SKM-1 (cell line): ENCODE data around the gene KLHL7.
"Not testable (repeated sequence)": the region's sequence is repeated elsewhere in the genome, so short reads cannot be mapped to it uniquely, and the experiment has no call there.

Source experiments
- DNase-seq: peaks from one replicate; lab custom pipeline; 2025; ENCODE audit not compliant: unreplicated experiment; lab: John Stamatoyannopoulos, UW

KLHL7 gene

DNA sequence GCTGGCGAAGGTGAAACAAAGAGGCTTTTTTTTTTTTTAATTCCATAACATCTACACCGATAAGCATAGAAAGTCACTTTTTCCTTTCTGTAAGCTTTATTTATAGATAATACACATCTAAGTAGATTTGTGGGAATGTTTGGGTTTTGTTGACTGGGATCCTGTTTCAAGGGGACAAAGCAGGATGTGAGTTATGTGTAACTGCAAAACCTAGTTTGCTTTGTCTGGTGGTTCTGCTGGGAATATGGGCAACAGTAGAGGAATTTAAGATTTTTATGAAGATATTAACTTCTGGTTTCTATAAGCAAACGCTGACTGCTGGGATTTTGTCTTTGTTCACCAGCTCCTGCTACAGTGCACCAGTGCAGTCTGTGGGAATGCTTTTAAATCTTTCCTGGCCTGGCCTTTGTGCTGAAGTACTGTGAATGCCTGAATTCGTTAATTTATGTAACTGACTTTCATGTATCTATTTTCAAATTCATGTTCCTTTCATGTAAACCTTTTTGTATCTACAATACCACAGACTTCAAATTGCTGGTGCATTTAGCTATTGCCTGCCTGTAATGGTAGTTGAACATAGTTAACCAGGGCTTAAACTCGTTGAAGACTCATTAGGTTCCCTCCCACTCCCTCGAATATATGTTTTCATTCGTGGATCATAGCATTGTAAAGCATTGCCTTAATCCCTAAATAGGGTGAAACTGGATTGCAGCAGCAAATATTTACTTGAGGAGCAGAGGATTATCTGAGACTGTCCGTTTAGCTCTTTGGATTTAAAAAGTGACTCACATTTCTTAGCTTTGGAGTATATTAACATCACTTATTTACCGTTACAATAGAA is 1.5 kb downstream of the KLHL7 start:
- no peak for DNase-seq

DNA sequence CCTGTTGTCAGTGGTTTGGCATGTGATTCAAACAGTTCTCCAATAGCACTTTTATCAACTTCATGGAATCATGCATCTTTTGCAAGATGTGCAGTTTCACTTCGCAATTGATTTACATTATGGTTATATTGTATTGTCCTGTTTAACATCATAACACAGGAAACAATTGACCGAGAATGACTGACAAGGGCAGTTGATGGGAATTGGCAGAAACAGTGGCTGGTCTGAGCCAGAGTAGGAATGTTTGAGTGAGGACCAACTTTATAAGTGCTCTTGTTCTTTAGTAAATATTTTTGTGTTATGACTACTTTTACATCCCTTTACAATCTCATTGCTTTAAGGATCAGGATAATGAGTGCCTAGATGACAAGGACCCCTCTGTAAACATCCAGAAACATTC is 2.2 kb downstream of the KLHL7 start:
- no peak for DNase-seq

DNA sequence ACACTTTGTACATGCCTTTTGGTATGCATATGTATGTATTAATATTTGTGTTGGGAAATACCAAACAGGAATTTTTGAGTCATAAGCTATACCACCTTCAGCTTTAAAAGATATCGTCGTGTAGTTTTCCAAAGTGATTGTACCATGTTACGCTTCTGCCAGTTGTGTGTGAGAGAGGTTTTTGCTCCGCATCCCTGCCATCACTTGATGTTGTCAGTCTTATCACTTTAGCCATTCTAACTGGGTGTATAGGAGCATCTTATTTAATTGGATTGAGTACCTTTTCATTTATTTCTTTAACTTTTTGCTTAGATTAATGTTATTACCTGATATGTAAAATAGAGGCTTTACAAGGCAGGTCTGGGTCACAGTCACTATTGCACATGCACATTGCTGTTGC is 3.4 kb downstream of the KLHL7 start:
- DNase-seq, result no peak

DNA sequence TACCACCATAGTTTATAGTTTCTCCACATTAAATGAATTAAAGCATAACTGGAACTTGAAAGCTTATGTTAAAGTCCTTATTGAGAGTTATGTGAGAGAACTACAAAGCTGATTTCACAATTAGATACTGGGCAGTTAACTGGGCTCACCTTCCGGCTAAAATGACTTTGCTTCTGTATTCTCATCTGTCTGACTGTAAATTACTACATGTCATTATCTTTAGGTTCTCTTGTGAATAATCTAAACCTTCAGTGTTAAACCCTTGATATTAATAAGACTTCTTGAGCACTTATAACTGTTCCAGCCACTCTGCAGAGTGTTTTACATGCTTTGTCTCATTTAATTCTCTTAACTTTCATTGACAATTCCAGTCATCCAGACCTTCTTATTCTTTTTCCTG is 3.9 kb downstream of the KLHL7 start:
- no peak for DNase-seq

DNA sequence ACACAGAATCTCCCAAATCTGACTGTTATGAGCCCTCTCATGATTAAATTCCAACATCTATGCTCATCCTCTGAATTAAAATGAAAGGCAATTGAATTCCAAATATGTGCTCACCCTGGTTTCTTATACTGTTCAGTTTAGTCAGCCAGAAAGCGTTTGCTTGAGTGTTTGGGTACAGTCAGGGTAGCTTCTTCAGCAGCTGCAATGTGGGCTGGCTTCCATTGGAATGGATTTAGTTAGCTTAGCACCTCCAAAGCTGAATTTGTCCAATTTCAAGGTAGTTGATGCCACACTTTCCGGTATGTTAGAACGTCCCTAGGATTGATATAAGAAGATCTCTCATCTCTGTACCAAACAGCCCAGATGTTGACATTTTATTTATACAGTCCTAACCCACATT is 9.3 kb downstream of the KLHL7 start:
- no peak for DNase-seq

DNA sequence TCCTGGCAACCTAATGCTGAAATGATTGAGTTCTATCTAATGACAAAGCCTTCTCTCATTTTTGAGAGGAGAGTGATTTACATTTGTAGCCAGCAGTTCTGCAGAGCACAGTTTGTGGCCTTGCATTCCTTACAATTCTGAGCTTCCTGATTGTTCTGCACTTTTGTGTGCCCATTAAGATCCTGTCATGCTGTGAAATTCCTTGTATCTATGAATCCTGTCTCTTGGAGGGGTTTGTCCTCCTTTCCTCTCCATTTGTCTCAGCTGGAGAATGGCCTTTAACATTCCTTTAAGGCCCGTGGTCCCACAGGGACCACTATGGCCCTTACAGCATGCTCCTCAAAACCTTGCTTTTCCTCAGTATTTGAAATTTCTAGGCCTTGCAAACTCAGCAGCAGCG is 10.4 kb downstream of the KLHL7 start:
- no peak for DNase-seq

DNA sequence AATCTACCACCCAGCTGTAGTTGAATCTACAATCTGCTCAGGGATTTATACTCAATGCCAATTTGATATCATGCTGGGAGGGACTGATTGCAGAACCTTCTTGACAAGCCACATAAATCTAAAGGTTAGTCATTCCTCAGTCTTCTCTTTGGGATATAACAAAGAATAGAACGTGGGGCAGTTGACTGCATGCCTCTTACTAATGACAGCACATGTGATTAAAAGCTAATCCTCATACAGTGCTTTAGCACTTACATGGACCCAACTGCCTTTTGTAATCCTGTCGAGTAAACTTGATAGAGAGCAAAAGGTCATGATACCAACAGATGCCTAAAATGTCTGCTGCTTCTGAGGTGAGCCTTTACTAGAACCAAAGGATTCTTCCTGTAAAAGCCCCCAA is 12.3 kb downstream of the KLHL7 start:
- no peak for DNase-seq

DNA sequence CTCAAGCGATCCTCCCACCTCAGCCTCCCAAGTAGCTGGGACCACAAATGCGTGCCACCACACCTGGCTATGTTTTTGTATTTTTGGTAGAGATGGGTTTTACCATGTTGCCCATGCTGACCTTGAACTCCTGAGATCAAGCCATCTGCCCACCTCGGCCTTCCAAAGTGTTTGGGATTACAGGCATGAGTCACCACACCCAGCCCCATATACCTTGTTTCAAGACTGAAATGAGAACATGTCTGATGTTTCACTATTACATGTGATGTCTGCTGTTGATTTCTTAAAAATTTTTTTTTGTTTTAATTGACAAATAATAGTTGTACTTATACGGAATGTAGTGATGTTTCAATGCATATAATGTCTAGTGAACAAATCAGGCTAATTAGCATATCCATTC is 14.5 kb downstream of the KLHL7 start:
- DNase-seq, result no peak

DNA sequence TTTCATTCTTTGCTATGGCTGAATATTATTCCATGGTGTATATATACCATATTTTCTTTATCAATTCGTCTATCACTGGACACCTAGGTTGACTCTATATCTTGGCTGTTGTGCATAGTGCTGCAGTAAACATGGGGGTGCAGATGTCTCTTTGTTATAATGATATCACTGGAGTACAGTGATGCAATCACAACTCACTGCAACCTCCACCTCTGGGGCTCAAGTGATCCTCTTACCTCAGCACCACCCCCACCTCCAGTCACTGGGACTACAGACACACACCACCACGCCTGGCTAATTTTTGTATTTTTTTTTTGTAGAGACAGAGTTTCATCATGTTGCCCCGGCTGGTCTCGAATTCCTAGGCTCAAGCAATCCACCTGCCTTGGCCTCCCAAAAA is 15.6 kb downstream of the KLHL7 start:
- no peak for DNase-seq

DNA sequence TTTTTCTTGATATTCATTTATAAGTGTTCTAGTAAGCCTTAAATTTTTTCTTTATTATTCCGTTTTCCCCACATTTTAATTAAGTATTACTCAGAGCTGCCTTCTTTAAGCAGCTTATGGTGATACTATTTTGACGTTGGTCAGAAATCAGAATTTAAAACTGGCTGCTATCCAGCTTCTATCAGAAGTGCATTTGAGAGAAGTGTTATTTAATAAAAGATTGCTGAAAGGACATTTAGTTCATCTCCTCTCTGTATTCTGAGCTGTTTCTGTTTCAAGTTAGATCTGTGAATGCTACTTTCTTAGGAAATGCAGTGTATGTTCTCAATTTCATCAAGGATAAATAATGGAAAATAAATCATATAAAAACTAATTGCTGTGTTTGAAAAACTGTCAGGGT is 17.4 kb downstream of the KLHL7 start:
- DNase-seq, result no peak

DNA sequence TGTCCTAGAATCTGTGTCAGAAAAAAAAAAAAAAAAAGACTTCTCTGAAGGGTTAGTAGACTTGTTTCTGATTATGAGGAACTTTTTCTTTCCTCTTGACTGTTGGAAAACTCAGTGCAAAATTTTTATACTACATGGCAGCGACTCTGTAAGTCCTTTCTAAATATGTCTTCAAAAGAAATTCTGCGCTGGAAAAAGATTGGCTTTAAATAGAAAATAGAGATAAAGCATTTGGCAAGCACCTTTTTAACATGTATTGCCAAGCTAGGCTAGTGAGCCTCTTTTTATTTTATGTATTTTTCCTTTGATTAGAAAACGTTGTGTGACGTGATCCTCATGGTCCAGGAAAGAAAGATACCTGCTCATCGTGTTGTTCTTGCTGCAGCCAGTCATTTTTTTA is 17.9 kb downstream of the KLHL7 start:
- no peak for DNase-seq

DNA sequence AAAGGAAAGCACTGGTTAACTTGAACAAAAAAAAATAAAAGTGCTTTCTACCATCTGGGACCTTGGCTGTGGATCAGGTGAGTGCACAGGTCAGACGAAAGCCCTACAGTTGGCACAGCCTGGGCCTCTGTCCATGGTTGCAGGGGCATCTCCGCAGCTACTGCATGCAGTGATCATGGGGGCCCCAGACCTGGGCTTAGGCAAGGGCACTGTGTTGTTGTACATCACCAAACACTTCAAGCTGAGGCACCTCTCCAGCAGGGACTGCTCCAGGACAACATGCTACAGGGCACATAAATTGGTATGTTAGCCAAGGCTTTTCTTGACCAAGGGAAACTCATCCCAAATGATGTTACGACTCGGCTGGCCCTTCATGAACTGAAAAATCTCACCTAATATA is 23.5 kb downstream of the KLHL7 start:
- DNase-seq, result no peak

DNA sequence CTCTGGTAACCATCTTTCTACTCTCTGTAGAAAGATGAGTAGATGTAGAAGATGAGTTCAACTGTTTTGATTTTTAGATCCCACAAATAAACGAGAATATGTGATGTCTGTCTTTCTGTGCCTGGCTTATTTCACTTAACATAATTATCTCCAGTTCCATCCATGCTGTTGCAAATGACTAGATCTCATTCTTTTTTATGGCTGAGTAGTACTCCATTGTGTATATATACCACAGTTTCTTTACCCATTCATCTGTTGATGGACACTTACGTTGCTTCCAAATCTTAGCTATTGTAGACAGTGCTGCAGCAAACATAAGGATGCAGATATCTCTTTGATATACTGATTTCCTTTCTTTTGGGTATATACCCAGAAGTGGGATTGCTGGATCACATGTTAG is 26.2 kb downstream of the KLHL7 start:
- not testable (repeated sequence) for DNase-seq

DNA sequence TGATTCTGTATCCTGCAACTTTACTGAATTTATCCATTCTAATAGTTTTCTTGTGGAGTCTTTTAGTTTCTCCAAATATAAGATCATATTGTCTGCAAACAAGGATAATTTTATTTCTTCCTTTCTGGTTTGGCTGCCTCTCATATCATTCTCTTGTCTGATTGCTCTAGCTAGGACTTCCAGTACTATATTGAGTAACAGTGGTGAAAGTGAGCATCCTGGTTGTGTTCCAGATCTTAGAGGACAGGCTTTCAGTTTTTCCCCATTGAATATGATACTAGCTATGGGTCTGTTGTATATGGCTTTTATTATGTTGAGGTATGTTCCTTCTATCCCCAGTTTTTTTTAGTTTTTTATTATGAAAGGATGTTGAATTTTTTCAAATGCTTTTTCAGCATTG is 28.2 kb downstream of the KLHL7 start:
- no peak for DNase-seq

DNA sequence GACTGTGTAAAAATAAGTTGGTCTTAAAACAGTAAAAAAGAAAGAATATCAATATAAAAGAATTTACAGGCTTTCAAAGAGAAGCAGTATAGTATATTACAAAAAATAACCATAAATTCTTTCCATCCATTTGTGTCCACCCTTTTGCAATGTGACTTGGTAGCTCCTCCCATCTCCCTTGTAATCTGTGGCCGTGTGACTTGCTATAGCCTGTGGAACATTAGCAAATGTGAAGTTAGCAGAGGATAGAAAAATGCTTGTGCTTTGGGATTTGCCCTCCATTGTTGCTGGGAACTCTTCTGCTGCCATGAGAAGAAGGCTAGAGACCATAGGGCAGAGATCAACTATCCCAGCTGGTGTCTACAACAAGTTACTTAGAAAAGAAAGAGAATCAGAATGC is 30.2 kb downstream of the KLHL7 start:
- no peak for DNase-seq

DNA sequence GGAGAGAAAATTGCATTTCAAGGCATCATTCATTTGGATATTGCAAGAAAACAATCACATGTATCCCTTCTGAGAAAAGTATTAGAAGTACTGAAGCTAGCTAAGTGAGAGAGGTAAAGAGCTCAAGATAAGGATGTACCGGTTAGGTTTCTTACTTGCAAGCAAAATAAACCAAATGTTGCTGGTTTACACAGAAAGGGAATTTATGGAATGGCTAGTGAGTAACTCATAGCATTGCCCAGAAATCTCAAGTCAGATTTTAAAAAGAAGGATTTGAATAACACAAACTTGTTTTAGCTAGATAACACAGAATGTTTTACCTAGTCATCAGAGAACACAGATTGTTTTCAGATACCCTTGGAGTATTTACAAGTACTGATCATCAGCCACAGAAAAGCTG is 30.6 kb downstream of the KLHL7 start:
- no peak for DNase-seq

DNA sequence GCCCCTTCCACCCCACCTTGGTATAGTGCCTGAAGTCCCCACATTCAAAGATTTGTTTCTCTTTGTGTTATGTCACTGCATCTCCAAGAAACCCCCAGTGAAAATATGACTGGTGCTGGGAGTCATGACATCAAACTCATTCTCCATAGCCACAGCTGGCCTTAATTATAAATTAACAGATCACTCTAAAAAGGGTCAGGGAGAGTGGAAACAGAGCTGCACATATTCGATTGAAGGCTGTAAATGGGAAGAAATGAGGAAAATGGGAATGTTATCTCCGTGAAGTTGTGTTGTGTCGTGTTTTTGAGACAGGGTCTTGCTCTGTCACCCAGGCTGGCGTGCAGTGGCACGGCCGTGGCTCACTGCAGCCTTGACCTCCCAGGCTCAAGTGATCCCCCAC is 52.1 kb downstream of the KLHL7 start:
- DNase-seq, result no peak

DNA sequence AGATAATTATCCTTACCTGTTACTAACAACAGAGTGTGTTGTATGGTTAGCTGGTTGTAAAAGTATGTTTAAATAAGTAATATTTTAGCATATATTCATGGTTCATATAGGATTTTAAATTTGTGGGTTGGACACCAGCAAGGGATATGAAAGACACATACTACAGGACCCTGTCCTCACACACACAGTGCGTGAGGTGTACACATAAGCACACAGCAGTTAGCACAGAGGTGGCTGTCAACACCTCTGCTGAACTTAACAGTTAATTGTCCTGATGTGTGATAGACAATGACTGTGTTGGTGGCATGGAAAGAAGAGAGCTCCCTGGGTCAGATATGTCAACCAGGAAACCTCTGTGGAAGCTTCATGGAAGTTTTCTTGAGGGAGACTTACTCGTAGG is 53.0 kb downstream of the KLHL7 start:
- no peak for DNase-seq

DNA sequence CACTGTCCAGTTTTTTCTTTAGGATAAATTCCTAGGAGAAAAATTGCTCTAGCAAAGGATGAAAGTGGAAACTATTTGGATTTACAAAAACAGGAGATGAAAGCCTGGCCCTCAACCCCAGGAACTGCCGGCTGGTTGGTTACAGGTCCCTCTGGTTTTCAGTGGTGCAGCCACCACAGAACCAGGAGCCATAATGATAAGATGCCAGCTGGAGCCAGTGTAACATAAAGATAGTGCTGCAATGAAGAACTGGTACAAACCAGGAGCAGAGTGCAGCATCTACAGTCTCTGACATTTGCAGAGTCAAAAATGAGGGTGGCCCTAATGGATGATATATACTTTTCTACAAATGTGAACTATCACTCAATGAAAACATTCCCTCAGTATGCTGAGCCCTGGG is 55.9 kb downstream of the KLHL7 start:
- no peak for DNase-seq

DNA sequence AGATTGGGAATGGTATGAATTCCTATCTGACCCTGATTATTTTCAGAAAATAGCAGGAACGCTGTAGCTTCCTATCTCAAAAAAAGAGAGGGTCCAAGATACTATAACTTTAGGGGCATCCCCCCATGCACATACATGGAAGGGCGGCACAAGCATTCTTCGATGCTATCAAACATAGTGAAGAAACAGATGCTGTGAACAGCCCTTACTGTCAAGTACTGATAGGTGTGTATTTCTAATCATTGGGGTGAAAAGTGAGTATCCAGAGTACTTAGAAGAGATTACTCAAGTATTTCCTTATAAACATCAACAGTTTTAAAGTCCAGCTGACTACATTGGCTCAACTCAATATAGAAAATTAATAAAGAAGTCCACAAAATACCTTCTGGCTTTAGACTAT is 59.3 kb downstream of the KLHL7 start:
- no peak for DNase-seq

DNA sequence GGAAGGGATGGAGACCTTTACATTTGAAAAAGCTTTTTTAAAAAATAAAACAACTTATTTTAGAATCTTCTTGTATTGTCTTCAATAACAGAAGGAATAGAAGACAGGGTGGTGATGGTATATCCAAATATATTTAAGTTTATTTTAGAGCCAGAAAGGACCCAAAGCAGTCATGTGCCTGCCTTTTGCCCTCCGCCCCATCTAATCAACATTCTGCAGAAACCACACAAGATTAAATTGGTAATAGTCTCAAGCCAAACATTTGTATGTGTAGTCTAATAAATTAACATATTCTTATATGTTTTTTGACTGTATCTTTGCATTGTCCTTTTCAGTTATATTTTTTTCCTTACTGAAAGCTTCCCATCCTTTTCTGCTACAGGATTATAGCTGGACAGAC is 59.7 kb downstream of the KLHL7 start:
- no peak for DNase-seq

DNA sequence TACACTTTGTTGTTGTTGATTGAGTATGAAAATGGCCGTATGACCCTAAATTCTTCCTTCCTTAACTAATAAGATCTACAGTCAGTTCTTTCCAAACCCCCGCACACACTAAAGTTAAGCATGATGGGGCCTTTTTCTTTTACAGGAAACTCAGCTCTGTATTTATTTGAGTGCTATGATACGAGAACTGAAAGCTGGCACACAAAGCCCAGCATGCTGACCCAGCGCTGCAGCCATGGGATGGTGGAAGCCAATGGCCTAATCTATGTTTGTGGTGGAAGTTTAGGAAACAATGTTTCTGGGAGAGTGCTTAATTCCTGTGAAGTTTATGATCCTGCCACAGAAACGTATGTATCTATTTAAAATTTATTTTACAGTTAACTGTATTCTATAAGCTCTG is 62.1 kb downstream of the KLHL7 start:
- no peak for DNase-seq

DNA sequence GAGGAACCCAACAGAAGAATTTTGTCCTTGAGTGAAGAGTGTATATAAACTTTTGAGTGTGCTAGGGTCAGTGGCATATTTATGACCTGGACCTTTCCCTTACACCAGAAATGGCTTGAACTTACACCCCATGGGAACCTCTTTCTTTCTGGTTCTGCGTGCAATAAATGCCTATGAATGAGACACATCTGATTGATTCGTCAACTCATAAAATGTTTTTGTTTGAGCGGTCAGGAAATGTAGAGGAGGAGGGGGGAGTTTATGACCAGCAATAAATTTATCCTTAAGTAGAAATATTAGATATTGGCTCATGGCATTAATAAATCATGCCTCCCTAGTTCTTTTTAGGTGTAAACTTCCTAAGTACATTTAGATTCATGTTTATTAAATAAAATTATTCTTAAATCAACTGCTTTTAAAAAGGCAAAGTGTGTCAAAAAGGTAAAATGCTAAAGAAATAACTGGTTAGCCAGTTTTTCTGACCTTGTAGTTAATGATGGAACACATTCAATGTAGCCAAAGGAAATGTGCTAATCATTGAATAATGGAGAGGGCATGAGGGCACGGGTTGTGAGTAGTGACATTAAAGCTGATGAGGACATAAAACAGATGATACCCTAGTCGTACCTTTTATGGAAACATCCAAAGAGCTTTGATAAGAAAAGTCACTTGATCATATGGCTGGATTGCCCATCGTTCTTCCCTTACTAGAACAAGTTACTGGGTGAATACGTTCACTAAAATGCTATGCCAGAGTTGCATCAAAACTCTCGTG is 62.7 kb downstream of the KLHL7 start:
- no peak for DNase-seq
